Measurements from ENCODE around the gene ADAM33. TPM values are rescaled to one million over a fixed set of nuclear protein-coding genes. Genes with fewer than 3 reads are reported as not detected.

Gene ADAM33
- total and polyA plus RNA-seq, 2 of the 13 experiments (the other 11 are each of a cell fraction or from before 2014, with no cell fraction given), result not detected

- 96% methylated on average over 13 of the region's 13 CpGs for WGBS (ENCODE audit: low lambda C conversion rate)
These were observed 35.2 kb downstream of the ADAM33 start for GRCh38 chr20:3646651-3647050.

More at GRCh38 chr20:3646651-3647050, 35.2 kb downstream of the ADAM33 start:
- DNase-seq (ENCODE audit: low spot score), result no peak
- no peak for TF ChIP-seq ZNF576 (CRISPR knock-in tag; IDR thresholded peaks at IDR 0.05)
- TF ChIP-seq SUZ12 (IDR thresholded peaks at IDR 0.05; ENCODE audit: low read depth, low read length), result no peak
- no peak for TF ChIP-seq ETV6 (CRISPR knock-in tag; conservative IDR thresholded peaks at IDR 0.05)
- TF ChIP-seq ZNF512B (CRISPR knock-in tag; IDR thresholded peaks at IDR 0.05; ENCODE audit: borderline replicate concordance), result no peak
- no peak for TF ChIP-seq PHB2 (IDR thresholded peaks at IDR 0.05; ENCODE audit: partially characterized antibody)
- TF ChIP-seq HNRNPL (IDR thresholded peaks at IDR 0.05; ENCODE audit: low read depth, low read length), result no peak
- no peak for TF ChIP-seq MAFG (CRISPR knock-in tag; IDR thresholded peaks at IDR 0.05)
- no peak for TF ChIP-seq ZGPAT (CRISPR knock-in tag; IDR thresholded peaks at IDR 0.05)
- no peak for TF ChIP-seq SNRNP70 (IDR thresholded peaks at IDR 0.05; ENCODE audit: low read depth, low read length)
- TF ChIP-seq ZNF878 (CRISPR knock-in tag; IDR thresholded peaks at IDR 0.05), result no peak
- no peak for TF ChIP-seq CENPX (CRISPR knock-in tag; IDR thresholded peaks at IDR 0.05)
- TF ChIP-seq ZNF580 (CRISPR knock-in tag; IDR thresholded peaks at IDR 0.05; ENCODE audit: borderline replicate concordance, low read depth), result no peak
- no peak for TF ChIP-seq ZFP37 (CRISPR knock-in tag; IDR thresholded peaks at IDR 0.05; ENCODE audit: borderline replicate concordance)
- no peak for TF ChIP-seq ATF3 (CRISPR knock-in tag; IDR thresholded peaks at IDR 0.05)
- no peak for TF ChIP-seq CEBPZ (IDR thresholded peaks at IDR 0.05; ENCODE audit: low read length)
- no peak for TF ChIP-seq HOXA5 (CRISPR knock-in tag; IDR thresholded peaks at IDR 0.05)
- no peaks in the 10 kb centered on the region for H3K27me3 ChIP-seq (ENCODE audit: control insufficient read depth in 1 of 2, insufficient read depth in 2 of 2, low read length in 2 of 2)
- no peak overlapping the region for H3K4me2 ChIP-seq (ENCODE audit: low read depth, low read length)
- no TSS peak for BruUV-seq (replicated peaks)
- ChIA-PET CTCF (ENCODE audit: low intra/inter-chr PET ratio, low total read pairs) (no interaction called here), POLR2A (no interaction called here)
- in situ Hi-C loops (cut with HindIII; ENCODE audit: extremely low pct_ligation_motif_present, low pct_unique_long_range_greater_than_20kb), result no loop called here
- no peaks in the 10 kb centered on the region for H3K79me2 ChIP-seq (ENCODE audit: insufficient read depth, low read length)
- H3K36me3 ChIP-seq (replicated peaks in 1 of 2; ENCODE audit: control insufficient read depth in 1 of 2, insufficient read depth in 2 of 2, low read length in 2 of 2), result peaks cover 17 to 53% of the 10 kb centered on the region in 2 experiments
- H2AFZ ChIP-seq (ENCODE audit: low read length), result no peak overlapping the region
- no peak overlapping the region for H3K4me3 ChIP-seq (replicated peaks in 1 of 3; ENCODE audit: insufficient read depth in 1 of 3, low read depth in 2 of 3, low read length in 3 of 3)
- no peak for ATAC-seq
- no peaks in the 10 kb centered on the region for H4K20me1 ChIP-seq (ENCODE audit: insufficient read depth, low read length)
- no peak overlapping the region for H3K27ac ChIP-seq (ENCODE audit: extremely low read length, insufficient read depth, low read length)
- intact Hi-C loops (cut with micrococcal nuclease; ENCODE audit: unreplicated experiment), result no loop called here
- no peaks in the 10 kb centered on the region for H3K4me1 ChIP-seq (ENCODE audit: insufficient read depth, low read length)
- no peak for FAIRE-seq
- no peaks in the 10 kb centered on the region for H3K9me3 ChIP-seq (ENCODE audit: low read length)
- H3K9ac ChIP-seq (ENCODE audit: insufficient read depth, low read depth, low read length), result no peak overlapping the region
